NCI-H1092 treated with DMSO at 0.1 percent for 48 hours (cell line): ENCODE results near the gene ZBTB7B.

ENCODE experiments used
- DNase-seq: peaks from one replicate; lab custom pipeline; 2025; lab: John Stamatoyannopoulos, UW

Gene ZBTB7B

DNA sequence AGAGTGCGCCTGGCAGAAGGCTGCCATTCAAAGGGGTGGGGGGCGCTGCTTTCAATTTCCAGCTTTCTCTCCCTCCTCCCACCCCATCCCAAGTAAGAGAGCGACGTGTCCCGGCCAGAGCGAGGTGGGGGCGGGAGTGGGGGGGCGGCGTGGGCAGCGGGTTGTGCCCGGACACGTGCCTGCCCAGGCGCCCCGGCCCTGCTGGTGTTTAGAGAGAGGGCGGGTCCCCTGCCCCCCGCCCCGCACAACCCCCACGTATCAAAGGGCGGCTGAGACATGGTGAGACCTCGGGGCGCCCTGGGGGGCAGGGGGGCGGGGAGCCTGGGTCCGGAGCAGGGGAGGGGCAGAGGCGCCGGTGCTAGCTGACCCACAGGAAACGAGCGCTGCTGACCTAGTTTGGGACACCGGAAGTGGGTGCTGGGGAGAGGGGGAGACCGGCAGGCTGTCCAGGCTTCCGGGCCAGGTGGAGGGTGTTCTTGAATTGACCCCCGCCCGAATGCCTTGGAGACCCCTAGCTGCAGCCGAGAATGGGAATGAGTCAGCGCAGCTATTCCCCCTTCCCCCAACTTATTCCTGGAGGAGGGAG lies 1.3 kb downstream of the ZBTB7B start:
- DNase-seq, result no peak

DNA sequence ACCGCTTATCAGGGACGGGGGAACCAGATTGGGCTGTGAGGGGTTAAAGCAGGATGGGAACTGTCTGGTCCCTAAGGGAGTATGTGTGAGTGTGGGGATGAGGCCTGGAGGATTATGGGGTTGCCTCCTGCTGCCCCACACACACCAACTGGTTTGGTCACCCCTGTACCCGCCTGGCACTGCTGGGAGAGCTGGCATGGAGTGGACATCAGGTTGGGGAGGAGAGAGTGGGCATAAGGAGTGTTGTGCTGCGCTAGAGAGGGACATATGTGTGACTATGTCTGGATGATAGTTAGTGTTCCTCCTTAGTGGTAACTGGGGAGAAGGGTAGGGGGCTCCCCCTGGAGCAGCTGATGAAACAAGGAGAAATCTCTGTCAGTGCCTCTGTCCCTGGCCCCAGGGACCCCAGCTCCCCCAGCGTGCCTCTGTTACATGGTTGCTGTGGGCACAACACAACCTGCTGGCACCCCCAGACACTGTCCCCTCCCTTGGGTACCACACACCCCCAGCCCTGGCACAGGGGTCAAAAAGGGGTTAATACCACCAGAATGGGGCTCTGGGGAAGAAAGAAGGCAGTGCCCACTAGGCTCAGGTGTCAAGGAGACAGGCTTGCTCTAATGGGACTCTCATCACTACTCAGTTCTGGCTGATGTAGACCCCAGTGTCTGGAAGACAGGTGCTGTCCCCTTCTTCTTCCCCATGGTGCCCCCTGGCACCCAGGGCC lies 1.9 kb downstream of the ZBTB7B start:
- DNase-seq, result peak; percentile 15

DNA sequence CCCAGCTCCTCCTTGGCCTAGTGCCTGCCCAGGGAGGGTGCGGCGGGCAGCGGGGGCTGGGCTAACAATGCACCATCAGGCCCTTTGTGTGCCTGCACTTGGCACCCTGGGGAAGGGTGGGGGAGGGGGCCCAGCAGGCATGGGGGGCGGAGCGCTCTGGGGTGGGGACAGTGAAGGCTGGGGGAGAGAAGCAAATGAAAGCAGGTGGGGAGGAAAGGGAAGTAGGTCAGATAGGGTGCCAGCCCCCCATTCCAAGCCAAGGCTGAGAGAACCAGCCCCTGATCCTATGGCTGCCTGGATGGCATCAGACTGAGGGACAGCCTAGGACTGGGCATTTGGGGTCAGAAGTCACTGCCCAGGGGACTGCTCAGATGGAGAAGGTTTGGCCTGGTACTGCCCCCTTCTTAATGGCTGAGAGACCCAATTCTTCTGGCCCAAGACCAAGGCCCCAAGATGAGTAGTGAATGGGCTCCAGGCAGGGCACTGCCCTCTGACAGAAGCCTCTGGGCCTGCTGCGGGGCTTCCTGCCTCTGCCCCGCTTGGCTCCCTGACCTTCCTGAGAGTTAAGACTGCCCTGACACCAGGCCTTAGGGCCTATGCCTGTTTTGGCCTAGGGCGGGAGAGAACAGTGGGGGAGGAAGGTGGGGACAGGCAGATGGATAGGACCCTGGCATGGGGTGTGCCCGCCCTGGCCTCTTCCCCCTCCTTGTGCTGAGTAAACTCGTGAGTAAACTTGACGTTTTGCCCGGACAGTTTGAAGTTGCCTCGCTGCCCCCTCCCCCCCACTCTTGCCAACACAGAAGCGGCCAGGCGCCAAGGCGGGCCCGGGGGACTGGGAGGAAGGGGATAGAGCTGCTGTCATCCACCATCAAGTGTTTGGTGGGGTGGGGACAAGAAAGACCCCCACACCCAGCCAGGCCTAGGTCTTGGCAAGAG lies 2.7 kb downstream of the ZBTB7B start:
- no peak for DNase-seq

DNA sequence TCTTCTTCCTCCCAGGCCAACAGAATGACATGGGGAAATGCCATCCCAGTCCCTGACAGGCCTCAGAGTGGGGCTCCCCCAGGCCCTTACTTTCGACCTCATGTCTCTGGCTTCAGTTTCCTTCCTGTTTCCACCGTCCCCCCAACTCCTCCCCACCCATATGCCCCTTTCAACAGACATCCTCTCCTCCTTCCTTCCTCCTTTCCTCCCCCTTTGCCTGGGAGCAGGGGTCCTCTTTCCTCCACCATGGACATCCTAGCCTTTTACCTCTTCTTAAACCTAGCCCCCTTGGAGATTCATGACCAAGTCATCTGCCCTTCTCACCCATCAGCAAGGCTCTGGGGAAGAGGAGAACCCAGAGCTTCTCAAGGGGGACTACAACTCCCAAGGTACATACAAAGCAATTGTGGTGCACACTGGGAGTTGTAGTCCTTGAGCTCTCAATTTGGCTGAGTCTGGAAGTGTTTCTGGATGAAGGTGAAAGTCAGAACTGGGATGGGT lies 4.0 kb downstream of the ZBTB7B start:
- no peak for DNase-seq

DNA sequence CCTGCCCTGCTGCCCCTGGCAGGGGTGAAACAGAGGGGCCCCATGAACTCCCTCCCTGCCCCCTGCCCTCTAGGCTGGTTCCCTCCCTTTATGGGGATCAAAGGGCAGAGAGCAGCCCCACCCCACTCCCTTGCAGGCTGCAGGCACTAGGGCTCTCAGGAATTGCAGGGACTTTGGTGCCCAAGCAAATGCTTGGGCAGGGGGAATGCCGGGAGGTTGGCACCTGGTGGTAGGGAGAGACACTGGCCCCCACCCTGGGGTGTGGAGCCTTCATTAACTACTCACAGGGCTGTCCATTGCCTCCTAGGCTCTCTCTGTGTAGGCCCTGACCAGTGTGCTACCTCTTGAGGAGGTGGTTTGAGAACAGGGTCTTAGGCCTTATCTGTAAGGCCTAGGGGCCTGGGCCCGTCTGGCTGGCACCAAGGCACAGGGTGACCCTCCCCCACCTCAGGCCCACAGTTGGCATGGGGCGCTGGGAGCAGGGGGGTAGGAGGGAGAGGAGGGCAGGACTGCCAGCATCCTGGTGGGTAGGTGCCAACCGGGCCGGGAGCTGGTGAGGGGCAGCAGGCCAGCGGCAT lies 4.7 kb downstream of the ZBTB7B start:
- DNase-seq, result no peak

DNA sequence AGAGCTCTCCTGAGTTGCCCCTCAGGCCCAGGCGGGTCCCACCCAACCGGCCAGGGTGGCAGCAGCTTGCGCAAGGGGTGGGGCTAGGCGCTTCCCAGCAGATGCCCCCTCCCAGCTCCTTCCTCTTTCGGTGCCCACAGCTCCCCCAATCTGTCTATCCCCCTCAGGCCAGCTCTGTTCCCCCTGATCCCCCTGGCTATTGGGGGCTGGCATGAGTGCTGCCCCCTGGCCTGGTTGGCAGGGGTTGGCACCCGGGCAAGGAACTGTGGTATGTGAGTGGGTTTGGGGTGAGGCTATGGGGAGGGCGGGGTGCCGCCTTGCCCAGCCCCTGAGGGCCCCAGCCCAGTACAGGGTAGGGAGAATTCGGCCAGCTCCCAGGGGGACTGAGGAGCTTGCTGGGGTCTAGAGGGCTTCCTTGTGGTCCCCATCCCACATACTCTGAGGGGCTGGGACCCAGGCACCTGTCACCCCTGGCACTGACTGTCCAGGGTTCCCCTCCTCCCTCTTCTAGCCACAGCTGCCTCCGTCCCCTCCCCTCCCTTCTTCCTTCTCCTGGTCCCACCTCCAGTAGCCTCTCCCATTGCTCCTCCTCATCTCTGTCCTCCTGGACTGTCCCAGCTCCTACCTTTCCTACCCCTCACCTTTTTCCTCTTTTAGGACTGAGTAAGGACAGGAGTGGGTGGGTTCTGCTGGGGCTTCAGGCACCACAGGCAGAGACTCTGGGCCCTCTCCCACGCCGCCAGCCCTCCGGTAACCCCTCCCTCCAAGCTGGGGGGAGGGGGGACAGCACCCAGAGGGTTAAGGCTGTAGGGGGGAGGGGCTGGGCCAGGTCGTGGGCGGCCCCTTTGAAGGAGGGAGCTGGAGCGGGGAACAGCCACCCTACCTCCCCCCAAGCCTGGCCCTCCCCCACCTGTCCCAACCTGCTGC lies 5.7 kb downstream of the ZBTB7B start:
- DNase-seq, result no peak

- DNase-seq, result no peak
Measured at GRCh38 chr1:155009221-155009711, 6.7 kb downstream of the ZBTB7B start.

- no peak for DNase-seq
Measured at GRCh38 chr1:155009742-155010141, 7.1 kb downstream of the ZBTB7B start.

DNA sequence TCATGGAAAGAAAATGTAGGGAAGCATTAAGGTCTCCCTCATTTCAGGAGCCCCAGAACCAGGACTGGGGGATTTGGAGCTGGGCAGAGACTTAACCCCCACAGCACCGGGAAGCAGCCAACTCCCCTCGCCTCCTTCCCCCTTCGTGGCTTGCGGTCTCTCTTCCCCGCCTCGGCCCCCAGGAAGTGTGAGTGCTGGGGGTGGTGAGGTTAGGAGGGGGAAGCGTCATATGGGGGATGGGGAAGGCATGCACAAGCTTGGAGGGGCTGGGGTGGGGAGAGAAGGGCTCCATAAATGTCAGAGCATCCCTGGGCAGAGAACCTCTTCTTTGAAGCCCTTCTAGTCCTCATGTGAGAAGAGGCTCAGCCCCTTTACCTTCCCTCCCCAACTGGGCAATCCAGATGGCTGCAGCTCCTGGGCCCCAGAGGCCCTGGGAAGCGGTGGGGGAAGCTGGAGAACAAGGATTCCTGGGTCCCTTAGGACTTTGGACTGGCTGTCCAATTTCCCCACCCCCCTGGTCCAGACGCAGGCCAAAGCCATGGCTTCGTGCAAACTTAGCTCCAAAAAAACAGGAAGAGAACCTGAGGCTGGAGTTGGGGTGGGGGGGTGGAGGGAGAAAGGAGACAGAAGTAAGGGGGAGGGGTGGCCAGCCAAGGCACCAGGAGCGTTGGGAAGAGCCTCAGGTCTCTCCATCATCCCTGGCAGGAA lies 7.8 kb downstream of the ZBTB7B start:
- DNase-seq, result no peak

GRCh38 chr1:155011004-155011416 lies 8.4 kb downstream of the ZBTB7B start:
- no peak for DNase-seq

DNA sequence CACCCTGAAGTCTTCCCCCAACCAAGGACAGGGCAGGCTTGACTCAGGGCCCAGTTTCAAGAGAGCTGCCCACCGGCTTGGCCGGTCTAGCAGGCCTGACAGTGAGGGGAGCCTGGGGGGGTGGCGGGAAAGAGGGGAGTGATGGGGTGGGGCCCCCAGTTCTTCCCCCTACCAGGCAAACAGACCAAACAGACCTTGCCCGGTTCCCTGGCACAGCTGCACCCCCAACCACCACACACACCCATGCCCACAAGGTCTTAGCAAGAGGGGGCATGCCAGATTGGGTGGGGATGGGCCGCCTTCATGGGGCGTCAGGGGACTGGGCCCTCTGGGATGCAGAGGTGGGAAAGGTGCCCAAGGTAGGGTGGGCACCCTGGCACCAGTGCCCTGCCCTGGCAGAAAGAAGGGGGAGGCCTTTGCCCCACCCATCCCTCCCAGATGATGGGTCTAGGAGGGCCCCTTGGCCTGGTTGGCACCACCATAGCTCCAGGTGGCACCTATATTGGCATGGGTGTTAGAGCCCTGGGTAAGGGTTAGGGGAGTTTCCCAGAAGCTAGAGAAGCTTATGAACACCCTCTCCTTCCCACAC lies 8.9 kb downstream of the ZBTB7B start:
- DNase-seq, result no peak

GRCh38 chr1:155012026-155012546 lies 9.5 kb downstream of the ZBTB7B start:
- DNase-seq, result peak; percentile 70

DNA sequence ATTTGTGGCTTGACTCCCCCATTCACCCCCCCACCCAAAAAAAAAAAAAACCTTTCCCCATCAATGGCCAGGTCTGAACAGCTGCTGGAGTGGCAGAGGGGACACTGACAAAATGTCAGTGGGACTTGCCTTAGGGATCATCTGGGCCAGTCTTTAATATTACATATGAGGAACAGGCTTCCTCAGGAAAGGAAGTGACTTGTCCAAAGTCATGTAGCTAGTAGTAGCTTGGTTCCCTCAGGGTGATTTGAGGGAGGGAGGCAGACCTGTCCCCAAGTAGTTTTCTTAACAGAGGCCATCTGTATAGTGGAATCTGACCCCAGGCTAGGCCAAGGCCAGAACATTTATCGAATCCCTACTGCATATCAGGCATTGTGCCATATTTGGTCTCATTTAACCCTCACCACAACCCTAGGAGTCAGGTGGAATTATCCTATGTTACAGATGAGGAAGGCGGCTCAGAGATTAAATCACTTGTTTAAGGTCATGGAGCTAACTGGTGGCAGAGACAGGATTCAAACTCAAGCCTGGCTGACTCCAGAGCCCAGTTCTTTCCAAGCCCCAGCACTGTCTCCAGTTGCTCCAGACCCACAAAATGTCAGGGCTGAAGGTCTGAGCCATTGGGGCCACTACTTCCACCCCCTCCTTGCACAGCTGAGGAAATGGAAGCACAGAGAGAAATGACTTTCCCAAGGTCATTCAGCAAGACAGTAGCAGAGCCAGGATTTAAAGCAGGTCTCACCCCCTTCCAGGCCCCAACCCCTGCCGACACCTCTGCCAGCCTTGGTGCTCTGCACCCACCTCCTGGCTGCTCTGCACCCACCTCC lies 10.4 kb downstream of the ZBTB7B start:
- no peak for DNase-seq

GRCh38 chr1:155013632-155014031 lies 11.0 kb downstream of the ZBTB7B start:
- no peak for DNase-seq

DNA sequence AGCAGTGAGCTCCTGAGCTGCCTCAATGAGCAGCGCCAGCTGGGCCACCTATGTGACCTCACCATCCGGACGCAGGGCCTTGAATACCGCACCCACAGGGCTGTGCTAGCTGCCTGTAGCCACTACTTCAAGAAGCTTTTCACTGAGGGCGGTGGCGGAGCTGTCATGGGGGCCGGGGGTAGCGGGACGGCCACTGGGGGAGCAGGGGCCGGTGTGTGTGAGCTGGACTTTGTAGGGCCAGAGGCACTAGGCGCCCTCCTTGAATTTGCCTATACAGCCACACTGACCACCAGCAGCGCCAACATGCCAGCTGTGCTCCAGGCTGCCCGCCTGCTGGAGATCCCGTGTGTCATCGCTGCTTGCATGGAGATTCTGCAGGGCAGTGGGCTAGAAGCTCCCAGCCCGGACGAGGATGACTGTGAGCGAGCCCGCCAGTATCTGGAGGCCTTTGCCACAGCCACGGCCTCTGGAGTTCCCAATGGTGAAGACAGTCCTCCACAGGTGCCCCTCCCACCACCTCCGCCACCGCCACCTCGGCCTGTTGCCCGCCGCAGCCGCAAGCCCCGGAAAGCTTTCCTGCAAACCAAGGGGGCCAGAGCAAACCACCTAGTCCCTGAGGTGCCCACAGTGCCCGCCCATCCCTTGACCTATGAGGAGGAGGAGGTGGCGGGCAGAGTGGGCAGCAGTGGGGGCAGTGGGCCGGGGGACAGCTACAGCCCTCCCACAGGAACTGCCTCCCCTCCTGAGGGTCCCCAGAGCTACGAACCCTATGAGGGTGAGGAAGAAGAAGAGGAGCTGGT lies 12.3 kb downstream of the ZBTB7B start:
- no peak for DNase-seq

DNA sequence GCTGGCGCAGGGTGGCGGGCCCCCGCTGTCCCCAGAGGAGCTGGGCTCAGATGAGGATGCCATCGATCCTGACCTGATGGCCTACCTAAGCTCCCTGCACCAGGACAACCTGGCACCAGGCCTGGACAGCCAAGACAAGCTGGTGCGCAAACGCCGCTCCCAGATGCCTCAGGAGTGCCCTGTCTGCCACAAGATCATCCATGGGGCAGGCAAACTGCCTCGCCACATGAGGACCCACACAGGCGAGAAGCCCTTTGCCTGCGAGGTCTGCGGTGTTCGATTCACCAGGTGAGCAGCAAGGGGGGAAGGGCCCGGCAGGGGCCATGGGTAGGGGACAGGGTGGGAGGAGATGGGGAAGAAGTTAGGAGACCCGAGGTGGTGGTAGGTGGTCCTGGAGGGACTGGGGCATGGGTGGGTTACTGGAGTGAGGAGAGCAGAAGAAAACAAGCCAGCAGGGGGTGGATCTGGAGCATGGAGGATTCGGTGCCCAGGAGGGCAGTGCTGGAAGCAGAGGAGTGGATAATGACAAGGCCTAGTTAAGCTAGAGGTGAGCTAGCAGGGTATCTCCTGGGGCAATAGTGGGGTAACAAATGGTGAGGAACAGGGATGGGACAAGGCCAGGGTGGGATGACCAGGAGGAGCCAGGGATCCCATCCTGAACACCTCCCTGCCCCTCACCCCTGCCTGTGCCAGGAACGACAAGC lies 13.1 kb downstream of the ZBTB7B start:
- DNase-seq, result no peak

DNA sequence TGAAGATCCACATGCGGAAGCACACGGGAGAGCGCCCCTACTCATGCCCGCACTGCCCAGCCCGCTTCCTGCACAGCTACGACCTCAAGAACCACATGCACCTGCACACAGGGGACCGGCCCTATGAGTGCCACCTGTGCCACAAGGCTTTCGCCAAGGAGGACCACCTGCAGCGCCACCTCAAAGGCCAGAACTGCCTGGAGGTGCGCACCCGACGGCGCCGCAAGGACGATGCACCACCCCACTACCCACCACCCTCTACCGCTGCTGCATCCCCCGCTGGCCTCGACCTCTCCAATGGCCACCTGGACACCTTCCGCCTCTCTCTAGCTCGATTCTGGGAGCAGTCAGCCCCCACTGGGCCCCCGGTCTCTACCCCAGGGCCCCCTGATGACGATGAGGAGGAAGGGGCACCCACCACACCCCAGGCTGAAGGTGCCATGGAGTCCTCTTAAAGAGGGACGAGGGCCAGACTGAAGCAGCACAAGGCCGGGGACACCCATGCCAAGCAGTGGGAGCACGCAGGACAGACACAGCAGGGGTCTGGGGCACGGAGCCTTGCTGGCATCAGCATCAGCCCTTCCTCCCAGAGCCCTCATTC lies 13.7 kb downstream of the ZBTB7B start:
- DNase-seq, result no peak
